Astrocyte (in vitro differentiated cells and primary cell): ENCODE data around the gene SYNGR4. TPM values are rescaled to one million over a fixed set of nuclear protein-coding genes. Genes with fewer than 3 reads are reported as not detected.
A peak's percentile ranks its signal among the peaks of the same experiment; 100 is the strongest.

Experiments used
- DNase-seq: peaks from one replicate; pipeline ENCODE4 v3.0.0-alpha.2; 2010; ENCODE audit warnings: low read depth
- FAIRE-seq: peaks from 2 replicates; lab custom pipeline; 2011; peaks lifted over from hg19 to GRCh38; lab: Jason Lieb, UNC
- H2AFZ ChIP-seq: 2 replicates; pipeline ENCODE4 v1.6.0; 2012; ENCODE audit warnings: low read depth, low read length, inconsistent platforms
- H3K27ac ChIP-seq: 2 replicates; pipeline ENCODE4 v1.5.1; 2011; ENCODE audit warnings: low read depth, low read length, inconsistent platforms
- H3K27me3 ChIP-seq: 2 replicates; pipeline ENCODE4 v1.6.0; 2011; ENCODE audit warnings: low read length, inconsistent platforms; ENCODE audit not compliant: insufficient read depth
- H3K36me3 ChIP-seq: 2 replicates; pipeline ENCODE4 v1.5.1; 2011; ENCODE audit warnings: low read length, inconsistent platforms; ENCODE audit not compliant: insufficient read depth
- H3K4me1 ChIP-seq: 2 replicates; pipeline ENCODE4 v1.5.1; 2011; ENCODE audit warnings: low read length, inconsistent platforms; ENCODE audit not compliant: insufficient read depth
- H3K4me2 ChIP-seq: 2 replicates; pipeline ENCODE4 v1.6.0; 2012; ENCODE audit warnings: low read length, inconsistent platforms
- H3K4me3 ChIP-seq: 2 replicates; pipeline ENCODE4 v1.5.1; 2011; ENCODE audit warnings: low read depth, mild to moderate bottlenecking, low read length, inconsistent platforms; ENCODE audit not compliant: insufficient read depth
- H3K79me2 ChIP-seq: 2 replicates; pipeline ENCODE4 v1.6.0; 2012; ENCODE audit warnings: mild to moderate bottlenecking, low read length, inconsistent platforms; ENCODE audit not compliant: insufficient read depth
- H3K9ac ChIP-seq: 2 replicates; pipeline ENCODE4 v1.6.0; 2012; ENCODE audit warnings: mild to moderate bottlenecking, low read length, inconsistent platforms
- H3K9me3 ChIP-seq: 2 replicates; pipeline ENCODE4 v1.5.1; 2012; ENCODE audit warnings: low read depth, mild to moderate bottlenecking, low read length, inconsistent platforms; ENCODE audit not compliant: insufficient read depth
- H4K20me1 ChIP-seq: 2 replicates; pipeline ENCODE4 v1.6.0; 2012; ENCODE audit warnings: low read length, inconsistent platforms; ENCODE audit not compliant: insufficient read depth
- H3K27ac Mint-ChIP-seq: one replicate; pipeline ENCODE4 v1.8.0; 2021; ENCODE audit warnings: mild to moderate bottlenecking, mixed read lengths; ENCODE audit not compliant: unreplicated experiment
- H3K27me3 Mint-ChIP-seq: one replicate; pipeline ENCODE4 v1.8.0; 2021; ENCODE audit warnings: low read depth, mixed read lengths; ENCODE audit not compliant: unreplicated experiment
- H3K36me3 Mint-ChIP-seq: one replicate; pipeline ENCODE4 v1.8.0; 2021; ENCODE audit warnings: low read depth, mixed read lengths; ENCODE audit not compliant: unreplicated experiment
- H3K4me1 Mint-ChIP-seq: one replicate; pipeline ENCODE4 v1.8.0; 2021; ENCODE audit warnings: low read depth, mixed read lengths; ENCODE audit not compliant: unreplicated experiment
- H3K4me3 Mint-ChIP-seq: one replicate; pipeline ENCODE4 v1.8.0; 2021; ENCODE audit warnings: mild to moderate bottlenecking, moderate library complexity, mixed read lengths; ENCODE audit not compliant: unreplicated experiment
- H3K9me3 Mint-ChIP-seq: one replicate; pipeline ENCODE4 v1.8.0; 2021; ENCODE audit warnings: mild to moderate bottlenecking, mixed read lengths; ENCODE audit not compliant: unreplicated experiment
- EZH2 ChIP-seq: IDR thresholded peaks from 2 replicates; pipeline ENCODE4 v1.6.1; 2012; ENCODE audit warnings: mild to moderate bottlenecking, low read length, inconsistent platforms; ENCODE audit not compliant: insufficient read depth
- total RNA-seq: library from RNA; stranded (reverse); gene quantifications from 2 replicates; pipeline ENCODE4 v1.2.1, GENCODE V29; 2021
- TF ChIP-seq, protein P1 (sequence below): IDR thresholded peaks from 2 replicates; pipeline ENCODE4 v1.5.1; 2011; ENCODE audit warnings: low read depth, mild to moderate bottlenecking, inconsistent platforms, low read length, moderate library complexity; ENCODE audit not compliant: insufficient read depth

SYNGR4 gene
- total RNA-seq, 1 donor from 2014 or later: not detected

GRCh38 chr19:48421548-48421947 lies 57.4 kb downstream of the SYNGR4 start:
- Mint-ChIP-seq H3K4me3 (no peak overlapping the region), H3K27me3 (no peaks in the 10 kb centered on the region), H3K9me3 (no peaks in the 10 kb centered on the region), H3K4me1 (peaks cover 15% of the 10 kb centered on the region), H3K36me3 (peaks cover 15% of the 10 kb centered on the region), H3K27ac (no peak overlapping the region)
- no peak for DNase-seq
- Histone ChIP-seq H3K9me3 (no peaks in the 10 kb centered on the region), H3K27ac (no peak overlapping the region), H3K27me3 (no peaks in the 10 kb centered on the region), H3K9ac (no peak overlapping the region), H3K36me3 (no peaks in the 10 kb centered on the region), H3K4me1 (peaks cover 16% of the 10 kb centered on the region), H3K4me3 (no peak overlapping the region), H3K4me2 (no peak overlapping the region), H2AFZ (no peak overlapping the region), H3K79me2 (no peaks in the 10 kb centered on the region), H4K20me1 (no peaks in the 10 kb centered on the region)
- TF ChIP-seq, protein P1, sequence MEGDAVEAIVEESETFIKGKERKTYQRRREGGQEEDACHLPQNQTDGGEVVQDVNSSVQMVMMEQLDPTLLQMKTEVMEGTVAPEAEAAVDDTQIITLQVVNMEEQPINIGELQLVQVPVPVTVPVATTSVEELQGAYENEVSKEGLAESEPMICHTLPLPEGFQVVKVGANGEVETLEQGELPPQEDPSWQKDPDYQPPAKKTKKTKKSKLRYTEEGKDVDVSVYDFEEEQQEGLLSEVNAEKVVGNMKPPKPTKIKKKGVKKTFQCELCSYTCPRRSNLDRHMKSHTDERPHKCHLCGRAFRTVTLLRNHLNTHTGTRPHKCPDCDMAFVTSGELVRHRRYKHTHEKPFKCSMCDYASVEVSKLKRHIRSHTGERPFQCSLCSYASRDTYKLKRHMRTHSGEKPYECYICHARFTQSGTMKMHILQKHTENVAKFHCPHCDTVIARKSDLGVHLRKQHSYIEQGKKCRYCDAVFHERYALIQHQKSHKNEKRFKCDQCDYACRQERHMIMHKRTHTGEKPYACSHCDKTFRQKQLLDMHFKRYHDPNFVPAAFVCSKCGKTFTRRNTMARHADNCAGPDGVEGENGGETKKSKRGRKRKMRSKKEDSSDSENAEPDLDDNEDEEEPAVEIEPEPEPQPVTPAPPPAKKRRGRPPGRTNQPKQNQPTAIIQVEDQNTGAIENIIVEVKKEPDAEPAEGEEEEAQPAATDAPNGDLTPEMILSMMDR: no peak
- TF ChIP-seq EZH2: no peak
- FAIRE-seq: no peak

DNA sequence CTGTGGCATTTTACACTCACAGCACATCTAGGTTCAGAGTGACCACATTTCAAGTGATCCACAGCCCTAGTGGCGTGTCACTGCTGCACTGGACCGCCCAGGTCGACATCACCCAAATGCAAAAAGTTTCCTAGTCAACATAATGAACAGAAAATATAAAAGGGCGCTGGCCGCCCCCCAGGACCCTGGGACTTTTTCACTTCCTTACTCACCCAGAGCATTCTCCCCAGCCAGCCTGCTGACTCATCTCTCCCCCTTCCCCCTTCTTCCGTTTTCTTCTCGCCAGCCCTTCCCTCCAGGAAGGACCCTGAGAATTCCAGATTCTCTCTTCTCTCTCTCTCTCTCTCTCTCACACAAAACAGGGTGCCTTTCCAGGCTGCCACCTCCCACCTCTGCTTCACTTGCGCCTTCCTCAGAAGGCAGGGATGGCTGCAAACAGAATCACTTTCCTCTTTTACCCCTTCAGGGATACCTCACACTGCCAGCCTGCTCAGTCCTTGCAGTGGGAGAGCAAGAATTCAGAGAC lies 60.6 kb downstream of the SYNGR4 start:
- H3K9ac ChIP-seq: peak overlapping the region; percentile 73

More for the DNA sequence above, 60.6 kb downstream of the SYNGR4 start:
- H2AFZ ChIP-seq: peak overlapping the region; percentile 95
- no peaks in the 10 kb centered on the region for H4K20me1 ChIP-seq
- DNase-seq (peak; percentile 73), FAIRE-seq (no peak)
- Mint-ChIP-seq H3K9me3 (no peaks in the 10 kb centered on the region), H3K36me3 (peaks cover 7% of the 10 kb centered on the region), H3K27ac (peak overlapping the region; percentile 100), H3K4me3 (peak overlapping the region; percentile 67), H3K27me3 (no peaks in the 10 kb centered on the region), H3K4me1 (peaks cover 10% of the 10 kb centered on the region)
- no peaks in the 10 kb centered on the region for H3K79me2 ChIP-seq
- peak overlapping the region; percentile 91 for H3K4me2 ChIP-seq
- peak overlapping the region; percentile 38 for H3K4me3 ChIP-seq
- peaks cover 2% of the 10 kb centered on the region for H3K36me3 ChIP-seq
- TF ChIP-seq EZH2: no peak
- TF ChIP-seq, protein P1: no peak
- no peaks in the 10 kb centered on the region for H3K9me3 ChIP-seq
- H3K27me3 ChIP-seq: no peaks in the 10 kb centered on the region
- peak overlapping the region; percentile 84 for H3K27ac ChIP-seq
- peaks cover 11% of the 10 kb centered on the region for H3K4me1 ChIP-seq

Other genes starting within 250 kb of the SYNGR4 start
- 16.8 and 19.2 TPM in 2 replicates for gene LIG1, start 194.0 kb upstream of the SYNGR4 start, total RNA-seq
- gene ZSWIM9, start 193.7 kb upstream of the SYNGR4 start, total RNA-seq: 4.7 TPM in 2 replicates
- 22.9 and 26.3 TPM in 2 replicates for gene CARD8, start 108.5 kb upstream of the SYNGR4 start, total RNA-seq
- gene ZNF114, start 94.3 kb upstream of the SYNGR4 start, total RNA-seq: 7.6 and 19.6 TPM in 2 replicates
- gene EMP3, start 38.8 kb upstream of the SYNGR4 start, total RNA-seq: 199 and 217 TPM in 2 replicates
- 8.7 and 10.5 TPM in 2 replicates for gene TMEM143, start 427 bp upstream of the SYNGR4 start, total RNA-seq
- gene KDELR1, start 27.2 kb downstream of the SYNGR4 start, total RNA-seq: 370 and 396 TPM in 2 replicates
- gene GRIN2D, start 29.3 kb downstream of the SYNGR4 start, total RNA-seq: 6.2 and 9.3 TPM in 2 replicates
- 35.6 and 41.4 TPM in 2 replicates for gene GRWD1, start 81.6 kb downstream of the SYNGR4 start, total RNA-seq
- gene KCNJ14, start 91.2 kb downstream of the SYNGR4 start, total RNA-seq: 1.4 TPM in 2 replicates
- 62.4 and 67.1 TPM in 2 replicates for gene CYTH2, start 105.0 kb downstream of the SYNGR4 start, total RNA-seq
- 6.2 TPM in 2 replicates for gene LMTK3, start 147.5 kb downstream of the SYNGR4 start, total RNA-seq
- gene SULT2B1, start 187.8 kb downstream of the SYNGR4 start, total RNA-seq: 0.31 TPM in 1 of 2 replicates, not detected in the other
- gene SPACA4, start 242.4 kb downstream of the SYNGR4 start, total RNA-seq: not detected in 2 replicates